SH-SY5Y (cell line): ENCODE results near the gene NRG2.

Experiments used
- GATA2 ChIP-seq: IDR thresholded peaks from 2 replicates; pipeline ENCODE4 v1.6.1; 2011; ENCODE audit warnings: mild to moderate bottlenecking, low read depth, low read length
- GATA3 ChIP-seq: IDR thresholded peaks from 2 replicates; pipeline ENCODE4 v1.6.1; 2011; ENCODE audit warnings: low read depth, mild to moderate bottlenecking, low read length, moderate library complexity

- TF ChIP-seq GATA2 (no peak), GATA3 (no peak)
Observed at GRCh38 chr5:139925216-139925562, 117.9 kb downstream of the NRG2 start.
